H9 (cell line): ENCODE results near the gene SNX17. TPM values are rescaled to one million over a fixed set of nuclear protein-coding genes. Genes with fewer than 3 reads are reported as not detected.

Experiments used
- DNase-seq: peaks from one replicate; pipeline ENCODE4 v3.0.0-alpha.2; 2017
- H2AFZ ChIP-seq: one replicate; pipeline ENCODE4 v1.6.1; 2013; ENCODE audit warnings: mild to moderate bottlenecking, low read length, control low read depth, moderate library complexity
- H2AK5ac ChIP-seq: 2 replicates; pipeline ENCODE4 v1.6.1; 2013; ENCODE audit warnings: low read length, control low read depth, mixed read lengths; ENCODE audit not compliant: insufficient read length
- H2BK120ac ChIP-seq: one replicate; pipeline ENCODE4 v1.6.1; 2013; ENCODE audit warnings: low read depth, mild to moderate bottlenecking, low read length, control low read depth, inconsistent platforms; ENCODE audit not compliant: poor library complexity, severe bottlenecking
- H2BK12ac ChIP-seq: 2 replicates; pipeline ENCODE4 v1.6.1; 2013; ENCODE audit warnings: low read length, control low read depth, mixed read lengths, low read depth; ENCODE audit not compliant: insufficient read length
- H2BK15ac ChIP-seq: 2 replicates; pipeline ENCODE4 v1.6.1; 2013; ENCODE audit warnings: low read depth, low read length, control low read depth
- H2BK20ac ChIP-seq: one replicate; pipeline ENCODE4 v1.6.1; 2013; ENCODE audit warnings: low read depth, mild to moderate bottlenecking, low read length, control low read depth, inconsistent platforms; ENCODE audit not compliant: poor library complexity, severe bottlenecking
- H2BK5ac ChIP-seq: 2 replicates; pipeline ENCODE4 v1.6.1; 2013; ENCODE audit warnings: low read length, control low read depth, mixed read lengths; ENCODE audit not compliant: insufficient read length
- H3K14ac ChIP-seq: 2 replicates; pipeline ENCODE4 v1.6.1; 2013; ENCODE audit warnings: low read length, control low read depth; ENCODE audit not compliant: insufficient read depth
- H3K18ac ChIP-seq: 2 replicates; pipeline ENCODE4 v1.6.1; 2013; ENCODE audit warnings: low read depth, mild to moderate bottlenecking, mixed read lengths, low read length, control low read depth; ENCODE audit not compliant: insufficient read length
- H3K23ac ChIP-seq: 2 replicates; pipeline ENCODE4 v1.6.1; 2013; ENCODE audit warnings: low read length, control low read depth, mixed read lengths, low read depth; ENCODE audit not compliant: insufficient read length
- H3K23me2 ChIP-seq: 2 replicates; pipeline ENCODE4 v1.6.1; 2013; ENCODE audit warnings: low read depth, mild to moderate bottlenecking, mixed read lengths, low read length, control low read depth; ENCODE audit not compliant: insufficient read length, poor library complexity, severe bottlenecking
- H3K27ac ChIP-seq: 2 replicates; pipeline ENCODE4 v1.5.1; 2013; ENCODE audit warnings: low read length, control low read depth, mixed read lengths, low read depth; ENCODE audit not compliant: insufficient read length
- H3K27me3 ChIP-seq: 2 replicates; pipeline ENCODE4 v1.6.1; 2013; ENCODE audit warnings: low read length, control low read depth, inconsistent platforms; ENCODE audit not compliant: insufficient read depth
- H3K4ac ChIP-seq: 2 replicates; pipeline ENCODE4 v1.6.1; 2013; ENCODE audit warnings: low read depth, mild to moderate bottlenecking, control low read depth, inconsistent platforms, low read length, moderate library complexity
- H3K4me1 ChIP-seq: 2 replicates; pipeline ENCODE4 v1.6.1; 2013; ENCODE audit warnings: low read length, control low read depth, inconsistent platforms; ENCODE audit not compliant: insufficient read depth
- H3K4me2 ChIP-seq: 2 replicates; pipeline ENCODE4 v1.6.1; 2013; ENCODE audit warnings: low read length, control low read depth, mixed read lengths; ENCODE audit not compliant: insufficient read length, insufficient read depth
- H3K56ac ChIP-seq: 2 replicates; pipeline ENCODE4 v1.6.1; 2013; ENCODE audit warnings: low read depth, mild to moderate bottlenecking, mixed read lengths, low read length, control low read depth; ENCODE audit not compliant: insufficient read length
- H3K79me1 ChIP-seq: 2 replicates; pipeline ENCODE4 v1.6.1; 2013; ENCODE audit warnings: low read depth, mild to moderate bottlenecking, moderate library complexity, low read length, control low read depth, inconsistent platforms; ENCODE audit not compliant: insufficient read depth, poor library complexity, severe bottlenecking
- H3K79me2 ChIP-seq: 2 replicates; pipeline ENCODE4 v1.6.1; 2013; ENCODE audit warnings: low read length, control low read depth, inconsistent platforms; ENCODE audit not compliant: insufficient read depth
- H3K9ac ChIP-seq: 2 replicates; pipeline ENCODE4 v1.6.1; 2013; ENCODE audit warnings: low read length, control low read depth, mixed read lengths; ENCODE audit not compliant: insufficient read length; ENCODE audit errors: extremely low read depth
- H3K9me3 ChIP-seq: one replicate; pipeline ENCODE4 v1.6.1; 2013; ENCODE audit warnings: low read depth, low read length, inconsistent platforms; ENCODE audit not compliant: control insufficient read depth
- H3T11ph ChIP-seq: one replicate; pipeline ENCODE4 v1.6.1; 2013; ENCODE audit warnings: mild to moderate bottlenecking, low read length, control low read depth, inconsistent platforms
- H4K20me1 ChIP-seq: one replicate; pipeline ENCODE4 v1.6.1; 2013; ENCODE audit not compliant: control insufficient read depth, insufficient read length, insufficient read depth
- H4K5ac ChIP-seq: 2 replicates; pipeline ENCODE4 v1.6.1; 2013; ENCODE audit warnings: low read depth, mild to moderate bottlenecking, mixed read lengths, low read length, control low read depth; ENCODE audit not compliant: insufficient read length
- H4K8ac ChIP-seq: replicated peaks from 2 replicates; pipeline ENCODE4 v1.6.1; 2013; ENCODE audit warnings: low read length, control low read depth, mixed read lengths, low read depth; ENCODE audit not compliant: insufficient read length
- H4K91ac ChIP-seq: 2 replicates; pipeline ENCODE4 v1.6.1; 2013; ENCODE audit warnings: low read depth, mild to moderate bottlenecking, moderate library complexity, mixed read lengths, low read length, control low read depth; ENCODE audit not compliant: insufficient read length
- H3K27ac Mint-ChIP-seq, 3 experiments: 2 replicates in 2 of 3; 3 replicates in 1 of 3; pipeline ENCODE4 v1.8.0; 2020 to 2021; ENCODE audit warnings: mixed read lengths in 3 of 3, mild to moderate bottlenecking in 1 of 3, moderate library complexity in 1 of 3
- H3K27me3 Mint-ChIP-seq: 2 replicates; pipeline ENCODE4 v1.8.0; 2021; ENCODE audit warnings: low read depth, mild to moderate bottlenecking, moderate library complexity, mixed read lengths
- H3K36me3 Mint-ChIP-seq, 3 experiments: 2 replicates in 2 of 3; 3 replicates in 1 of 3; pipeline ENCODE4 v1.8.0; 2020 to 2021; ENCODE audit warnings: low read depth in 3 of 3, mixed read lengths in 3 of 3; ENCODE audit not compliant: insufficient read depth in 1 of 3
- H3K4me1 Mint-ChIP-seq, 2 experiments: 2 replicates each; pipeline ENCODE4 v1.8.0; 2020; ENCODE audit warnings: mixed read lengths in 2 of 2
- H3K4me3 Mint-ChIP-seq, 2 experiments: 2 replicates in 1 of 2; 3 replicates in 1 of 2; pipeline ENCODE4 v1.8.0; 2020 to 2021; ENCODE audit warnings: mild to moderate bottlenecking in 2 of 2, mixed read lengths in 2 of 2, moderate library complexity in 1 of 2
- H3K9me3 Mint-ChIP-seq, 2 experiments: 2 replicates in 1 of 2; 3 replicates in 1 of 2; pipeline ENCODE4 v1.8.0; 2020; ENCODE audit warnings: mild to moderate bottlenecking in 2 of 2, mixed read lengths in 2 of 2, moderate library complexity in 1 of 2
- WGBS: extraction: QIAGEN DNeasy Blood & Tissue Kit; methylation state at CpG from one replicate; pipeline ENCODE4 v1.1.7; 2013; ENCODE audit warnings: missing lambda C conversion rate, low lambda C conversion rate, mixed read lengths; ENCODE audit not compliant: insufficient read length; ENCODE audit errors: extremely low coverage; 5-methylcytosine and 5-hydroxymethylcytosine counted together
- long read RNA-seq: library from polyadenylated mRNA; unstranded; transcript quantifications from one replicate; pipeline ENCODE4 v2.0.0, GENCODE V29; 2020
- total RNA-seq: library from RNA; stranded (reverse); gene quantifications from 2 replicates; pipeline ENCODE4 v1.2.1, GENCODE V29; 2021
- TF ChIP-seq, protein P1 (sequence below): fragments of 200-600 bp; sonication (generic); conservative IDR thresholded peaks from 3 replicates; pipeline ENCODE4 v1.8.0; 2021; ENCODE audit warnings: antibody characterized with exemption, mild to moderate bottlenecking

The SNX17 gene, protein sequence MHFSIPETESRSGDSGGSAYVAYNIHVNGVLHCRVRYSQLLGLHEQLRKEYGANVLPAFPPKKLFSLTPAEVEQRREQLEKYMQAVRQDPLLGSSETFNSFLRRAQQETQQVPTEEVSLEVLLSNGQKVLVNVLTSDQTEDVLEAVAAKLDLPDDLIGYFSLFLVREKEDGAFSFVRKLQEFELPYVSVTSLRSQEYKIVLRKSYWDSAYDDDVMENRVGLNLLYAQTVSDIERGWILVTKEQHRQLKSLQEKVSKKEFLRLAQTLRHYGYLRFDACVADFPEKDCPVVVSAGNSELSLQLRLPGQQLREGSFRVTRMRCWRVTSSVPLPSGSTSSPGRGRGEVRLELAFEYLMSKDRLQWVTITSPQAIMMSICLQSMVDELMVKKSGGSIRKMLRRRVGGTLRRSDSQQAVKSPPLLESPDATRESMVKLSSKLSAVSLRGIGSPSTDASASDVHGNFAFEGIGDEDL
- 78.1 and 81.1 TPM in 2 replicates for total RNA-seq
- long read RNA-seq, transcript SNX17-202 (16 exons, 2,007 nt) = minor isoform, 11 of 1,375 reads
- long read RNA-seq, transcript SNX17-201 (15 exons, 2,044 nt) = major isoform, 1,240 of 1,375 reads
- long read RNA-seq, partial matches to known transcripts = 20 of 1,375 reads
- long read RNA-seq, other reads (novel, unspliced or antisense) = 101 of 1,375 reads

DNA sequence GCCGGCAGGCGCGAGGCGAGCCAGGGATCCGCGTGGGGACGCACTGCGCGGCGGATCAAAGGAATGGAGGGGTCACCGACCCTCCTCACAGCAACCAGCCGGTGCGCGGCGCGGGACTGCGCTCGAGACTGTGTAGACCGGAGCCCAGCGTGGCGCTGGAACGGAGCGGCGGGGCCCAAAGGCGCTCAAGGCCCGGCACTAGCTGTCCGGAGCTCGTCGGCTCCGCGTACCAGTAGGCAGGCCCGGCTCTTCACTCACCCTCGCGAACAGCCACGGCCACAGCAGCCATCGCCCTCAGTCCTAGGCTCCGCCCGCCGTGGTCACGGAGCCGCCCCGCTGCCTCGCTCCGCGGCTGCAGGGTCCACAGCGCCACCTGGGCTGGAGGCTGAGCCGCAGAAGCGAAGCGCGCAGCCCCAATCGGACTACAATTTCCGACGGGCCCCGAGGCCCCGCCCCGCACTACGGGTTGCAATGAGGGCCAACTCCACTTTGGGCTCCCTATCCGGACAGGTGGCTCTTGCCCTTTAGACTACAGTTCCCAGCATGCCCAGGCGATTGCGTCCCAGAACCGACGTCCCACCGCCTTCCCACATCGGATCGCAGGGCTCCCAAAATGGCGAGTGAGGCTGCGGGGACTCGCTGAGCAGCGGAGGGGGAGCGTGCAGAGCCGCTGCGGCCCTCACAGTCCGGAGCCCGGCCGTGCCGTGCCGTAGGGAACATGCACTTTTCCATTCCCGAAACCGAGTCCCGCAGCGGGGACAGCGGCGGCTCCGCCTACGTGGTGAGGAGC lies at the start of gene SNX17, which contains the start of gene EIF2B4:
SNX17 (plus strand) TSS at position 591 of the 790 bp plus-strand sequence; CDS start at position 719, 128 bp downstream.
EIF2B4 (minus strand) TSS at position 313 of the 790 bp plus-strand sequence; CDS start at position 289, 24 bp downstream.
- WGBS = no CpG with 5 or more reads among the region's 85 CpGs
- no peak within 1 kb of the TSS for H2BK5ac ChIP-seq
- peak within 1 kb of the TSS; percentile 76 for H3K14ac ChIP-seq
- peaks cover 0 to 3% of the 10 kb centered on the region in 2 experiments; a peak in 1 of 5 replicates for H3K9me3 Mint-ChIP-seq
- peaks cover 45 to 67% (median 67%) of the 10 kb centered on the region in 3 experiments; a peak in 6 of 7 replicates for H3K36me3 Mint-ChIP-seq
- peaks cover 3% of the 10 kb centered on the region for H3K79me1 ChIP-seq
- H3K27ac Mint-ChIP-seq = peak within 1 kb of the TSS; percentile 96 to 99 (median 99)
- H3K18ac ChIP-seq = peak within 1 kb of the TSS; percentile 53
- no peak within 1 kb of the TSS for H2BK20ac ChIP-seq
- H4K91ac ChIP-seq = no peak within 1 kb of the TSS
- H3K4me1 ChIP-seq = peaks cover 3% of the 10 kb centered on the region; the same call in 1 of the 2 replicates
- H3K27me3 Mint-ChIP-seq = no peaks in the 10 kb centered on the region
- no peaks in the 10 kb centered on the region for H3K9me3 ChIP-seq
- no peak within 1 kb of the TSS for H4K8ac ChIP-seq
- no peak within 1 kb of the TSS for H3K56ac ChIP-seq
- H4K5ac ChIP-seq = no peak within 1 kb of the TSS
- no peaks in the 10 kb centered on the region for H4K20me1 ChIP-seq
- no peak within 1 kb of the TSS for H2BK15ac ChIP-seq
- H3K79me2 ChIP-seq = peaks cover 5% of the 10 kb centered on the region; the same call in 1 of the 2 replicates
- H3K27me3 ChIP-seq = no peaks in the 10 kb centered on the region
- no peak within 1 kb of the TSS for H2AFZ ChIP-seq
- no peak within 1 kb of the TSS for H3K27ac ChIP-seq
- no peak within 1 kb of the TSS for H3T11ph ChIP-seq
- peak within 1 kb of the TSS; percentile 98 to 99 for H3K4me3 Mint-ChIP-seq
- peak within 1 kb of the TSS; percentile 98 for H3K4me2 ChIP-seq
- H2AK5ac ChIP-seq = no peak within 1 kb of the TSS
- peak within 1 kb of the TSS; percentile 79 for H3K9ac ChIP-seq
- peaks cover 12% of the 10 kb centered on the region for H3K23me2 ChIP-seq
- H2BK12ac ChIP-seq = no peak within 1 kb of the TSS
- H3K23ac ChIP-seq = no peak within 1 kb of the TSS
- DNase-seq = peak; percentile 99
- peaks cover 13 to 22% of the 10 kb centered on the region in 2 experiments for H3K4me1 Mint-ChIP-seq
- H2BK120ac ChIP-seq = no peak within 1 kb of the TSS
- TF ChIP-seq, protein P1, sequence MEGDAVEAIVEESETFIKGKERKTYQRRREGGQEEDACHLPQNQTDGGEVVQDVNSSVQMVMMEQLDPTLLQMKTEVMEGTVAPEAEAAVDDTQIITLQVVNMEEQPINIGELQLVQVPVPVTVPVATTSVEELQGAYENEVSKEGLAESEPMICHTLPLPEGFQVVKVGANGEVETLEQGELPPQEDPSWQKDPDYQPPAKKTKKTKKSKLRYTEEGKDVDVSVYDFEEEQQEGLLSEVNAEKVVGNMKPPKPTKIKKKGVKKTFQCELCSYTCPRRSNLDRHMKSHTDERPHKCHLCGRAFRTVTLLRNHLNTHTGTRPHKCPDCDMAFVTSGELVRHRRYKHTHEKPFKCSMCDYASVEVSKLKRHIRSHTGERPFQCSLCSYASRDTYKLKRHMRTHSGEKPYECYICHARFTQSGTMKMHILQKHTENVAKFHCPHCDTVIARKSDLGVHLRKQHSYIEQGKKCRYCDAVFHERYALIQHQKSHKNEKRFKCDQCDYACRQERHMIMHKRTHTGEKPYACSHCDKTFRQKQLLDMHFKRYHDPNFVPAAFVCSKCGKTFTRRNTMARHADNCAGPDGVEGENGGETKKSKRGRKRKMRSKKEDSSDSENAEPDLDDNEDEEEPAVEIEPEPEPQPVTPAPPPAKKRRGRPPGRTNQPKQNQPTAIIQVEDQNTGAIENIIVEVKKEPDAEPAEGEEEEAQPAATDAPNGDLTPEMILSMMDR = peak; percentile 78
- no peak within 1 kb of the TSS for H3K4ac ChIP-seq
